CD4-positive, alpha-beta T cell treated with Interleukin-2 at 100 ng/mL for 4 hours (primary cell): Measurements from ENCODE around the gene DVL2.

ENCODE experiments used
- DNase-seq: peaks from one replicate; pipeline ENCODE4 v3.0.0-alpha.2; 2020; ENCODE audit warnings: low spot score

DVL2 gene

DNA sequence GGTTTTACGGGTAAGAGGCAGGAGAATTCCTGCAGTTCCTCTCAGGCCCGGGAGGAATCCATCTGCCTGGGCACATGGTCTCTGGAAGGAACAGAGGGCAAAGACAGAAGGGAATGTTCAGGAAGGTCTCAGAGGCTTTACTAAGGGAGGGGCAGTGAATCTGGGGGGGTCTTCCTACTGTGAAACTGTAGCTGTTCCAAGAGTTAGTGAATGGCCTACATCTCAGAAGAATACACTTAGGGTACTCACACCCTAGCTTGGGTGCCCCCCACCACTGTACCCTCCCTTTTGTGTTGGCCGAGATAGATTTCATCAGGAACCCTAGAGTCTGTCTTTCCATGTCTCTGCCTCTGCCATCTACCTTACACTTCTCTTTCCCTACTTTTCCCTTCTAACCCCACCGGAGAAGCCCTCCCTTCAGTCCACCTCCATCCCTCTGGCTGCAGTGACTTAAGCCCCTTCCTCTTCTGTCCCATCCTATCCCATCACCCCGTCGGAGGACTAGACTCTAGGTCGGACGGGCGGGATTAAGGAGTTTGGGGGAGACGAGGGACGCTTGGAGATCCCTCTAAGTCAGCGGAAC, 15.0 kb downstream of the DVL2 start:
- no peak for DNase-seq

GRCh38 chr17:7218758-7219157, 15.6 kb downstream of the DVL2 start:
- DNase-seq: no peak

- no peak for DNase-seq
Observed at GRCh38 chr17:7218166-7218565, 16.2 kb downstream of the DVL2 start.

DNA sequence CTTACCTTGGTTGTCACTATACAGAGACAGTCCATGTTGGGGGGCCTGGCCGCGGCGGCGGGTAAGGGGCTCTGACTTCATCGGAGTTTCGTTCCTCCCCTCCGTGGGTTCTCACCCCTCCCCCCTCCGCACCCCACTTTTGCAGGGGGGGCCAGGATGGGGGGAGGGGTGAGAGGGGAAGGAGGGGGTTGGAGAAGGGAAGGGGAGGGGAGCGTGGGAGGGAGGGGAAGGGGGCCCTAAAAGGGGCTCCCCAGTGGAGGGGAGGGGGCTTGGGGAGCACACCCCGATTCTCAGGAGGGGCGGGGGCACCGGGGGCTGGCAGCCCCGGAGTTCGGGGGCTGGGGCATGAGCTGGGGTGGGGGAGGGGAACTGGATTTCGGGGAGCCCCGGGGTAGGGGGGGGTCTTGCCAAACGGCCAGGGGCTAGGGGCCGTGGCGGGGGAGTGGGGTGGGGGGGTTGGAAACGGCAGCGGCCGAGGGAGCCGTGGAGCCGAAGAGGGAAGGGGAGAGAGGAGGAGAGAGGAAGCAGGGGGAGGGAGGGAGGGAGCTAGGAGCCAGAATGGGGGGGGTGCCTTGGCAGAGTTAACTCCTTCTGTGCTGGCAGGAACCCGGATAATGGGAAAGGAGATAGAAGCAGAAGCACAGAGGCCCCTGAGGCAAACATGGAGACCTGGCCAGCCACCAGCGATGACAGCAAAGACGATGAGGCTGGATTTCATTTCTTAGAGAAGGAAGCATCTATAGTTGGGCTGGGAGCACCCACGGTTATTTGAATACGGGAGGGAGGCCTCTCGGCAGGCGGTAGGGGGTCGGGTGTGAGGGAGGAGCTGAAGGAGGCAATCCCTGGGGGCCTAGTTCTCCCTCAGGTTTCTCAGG, 17.0 kb downstream of the DVL2 start:
- DNase-seq: no peak

GRCh38 chr17:7216242-7217112, 17.8 kb downstream of the DVL2 start:
- no peak for DNase-seq

GRCh38 chr17:7215652-7216180, 18.6 kb downstream of the DVL2 start:
- no peak for DNase-seq

DNA sequence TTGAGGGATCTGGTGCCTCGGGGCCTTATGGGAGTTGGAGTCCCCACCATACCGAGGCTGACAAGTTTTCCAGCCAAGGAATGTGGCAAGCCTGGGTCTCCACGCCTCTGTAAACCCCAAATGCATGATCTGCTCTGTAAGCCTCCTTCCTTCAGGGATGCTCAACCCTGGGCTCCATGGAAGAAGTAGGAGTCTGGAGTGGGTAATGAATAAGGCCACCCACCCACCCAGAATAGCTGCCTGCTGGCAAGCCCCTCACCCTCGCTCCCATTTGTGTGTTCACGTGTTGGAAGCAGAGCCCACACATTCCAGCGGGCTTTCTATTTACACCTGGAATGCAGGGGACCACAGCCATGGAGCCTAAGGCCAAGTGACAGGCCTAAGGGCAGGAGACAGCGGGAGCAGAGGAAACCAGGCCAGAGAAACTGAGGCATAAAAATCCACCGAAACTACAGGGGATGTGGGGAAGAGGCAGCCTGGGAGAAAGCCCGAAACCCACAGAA, 19.1 kb downstream of the DVL2 start:
- DNase-seq: no peak

DNA sequence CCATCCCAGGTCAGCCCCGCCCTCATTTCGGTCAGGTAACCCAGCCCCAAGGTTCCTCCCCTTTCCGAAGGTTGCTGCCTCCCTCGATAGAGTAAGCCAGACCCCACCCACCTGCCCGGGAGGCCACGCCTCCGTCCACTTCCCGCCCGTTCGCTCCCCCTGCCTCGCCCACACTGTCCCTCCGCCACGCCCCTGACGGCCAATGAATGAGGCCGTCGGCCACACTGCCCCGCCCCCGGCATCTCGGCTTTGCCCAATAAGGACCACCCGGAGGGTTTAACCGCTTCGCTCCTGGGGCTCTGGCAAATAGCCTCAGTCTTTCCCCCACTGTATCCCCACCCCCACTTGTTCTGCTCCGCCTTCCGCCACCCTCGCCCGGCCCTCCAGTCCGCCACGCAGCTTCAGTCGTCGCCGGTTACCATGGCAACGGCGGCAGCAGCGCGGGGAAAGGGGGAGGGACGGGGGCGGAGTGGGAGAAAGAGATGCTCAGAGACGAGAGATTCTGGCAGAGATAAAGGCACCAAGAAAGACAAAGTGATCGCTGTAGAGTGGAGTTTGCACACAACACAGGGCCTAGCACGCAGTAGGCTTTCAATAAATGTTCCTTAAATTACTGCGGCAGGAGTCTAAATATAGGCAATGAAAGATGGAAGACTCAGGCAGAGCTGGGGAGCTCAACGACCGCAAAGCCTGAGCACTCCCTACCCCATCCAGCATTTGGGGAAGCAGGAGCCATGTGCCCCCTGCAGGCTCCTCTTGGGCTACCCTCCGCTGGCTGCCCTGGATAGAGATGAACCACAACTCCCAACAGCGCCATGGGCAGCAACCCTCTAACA, 19.8 kb downstream of the DVL2 start:
- DNase-seq: peak; percentile 100

DNA sequence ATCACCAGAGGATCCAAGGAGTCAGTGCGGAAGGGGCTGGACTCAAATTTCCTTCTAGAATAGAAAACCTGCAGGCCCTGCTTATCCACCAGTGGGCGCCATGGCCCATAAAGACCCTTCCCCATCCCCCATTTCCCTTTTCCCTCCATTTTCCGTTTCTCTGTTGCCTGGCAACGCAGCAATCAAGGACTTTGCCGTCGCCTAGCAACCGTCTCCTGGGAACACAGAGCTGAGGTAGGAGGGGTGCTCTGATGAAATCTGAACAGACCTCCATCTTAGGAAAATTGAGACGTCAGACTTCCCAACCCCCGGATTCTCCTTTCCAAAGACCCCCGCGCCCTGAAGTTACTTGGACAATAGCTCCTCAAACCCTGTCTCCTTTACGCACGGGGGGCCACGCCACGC, 20.4 kb downstream of the DVL2 start:
- DNase-seq: peak; percentile 87

GRCh38 chr17:7211491-7212273, 22.6 kb downstream of the DVL2 start:
- DNase-seq: no peak

- no peak for DNase-seq
Observed at GRCh38 chr17:7208754-7209460, 25.4 kb downstream of the DVL2 start.

- no peak for DNase-seq
Observed at GRCh38 chr17:7208027-7208571, 26.2 kb downstream of the DVL2 start.

GRCh38 chr17:7207120-7208001, 27.0 kb downstream of the DVL2 start:
- DNase-seq: no peak

DNA sequence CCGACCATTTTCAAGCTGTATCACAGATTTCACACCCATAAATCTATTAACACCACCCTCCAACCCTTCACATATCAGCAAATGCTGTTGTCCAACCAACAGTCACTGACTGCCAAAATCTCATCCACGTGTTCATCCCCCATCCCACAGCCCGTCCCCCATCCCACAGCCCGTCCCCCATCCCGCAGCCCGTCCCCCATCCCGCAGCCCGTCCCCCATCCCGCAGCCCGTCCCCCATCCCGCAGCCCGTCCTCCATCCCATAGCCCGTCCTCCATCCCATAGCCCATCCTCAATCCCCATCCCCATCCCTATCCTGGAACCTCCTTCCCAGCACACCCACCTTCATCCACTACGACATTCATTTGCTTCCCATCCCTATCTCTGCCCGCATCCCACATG, 28.8 kb downstream of the DVL2 start:
- DNase-seq: no peak

DNA sequence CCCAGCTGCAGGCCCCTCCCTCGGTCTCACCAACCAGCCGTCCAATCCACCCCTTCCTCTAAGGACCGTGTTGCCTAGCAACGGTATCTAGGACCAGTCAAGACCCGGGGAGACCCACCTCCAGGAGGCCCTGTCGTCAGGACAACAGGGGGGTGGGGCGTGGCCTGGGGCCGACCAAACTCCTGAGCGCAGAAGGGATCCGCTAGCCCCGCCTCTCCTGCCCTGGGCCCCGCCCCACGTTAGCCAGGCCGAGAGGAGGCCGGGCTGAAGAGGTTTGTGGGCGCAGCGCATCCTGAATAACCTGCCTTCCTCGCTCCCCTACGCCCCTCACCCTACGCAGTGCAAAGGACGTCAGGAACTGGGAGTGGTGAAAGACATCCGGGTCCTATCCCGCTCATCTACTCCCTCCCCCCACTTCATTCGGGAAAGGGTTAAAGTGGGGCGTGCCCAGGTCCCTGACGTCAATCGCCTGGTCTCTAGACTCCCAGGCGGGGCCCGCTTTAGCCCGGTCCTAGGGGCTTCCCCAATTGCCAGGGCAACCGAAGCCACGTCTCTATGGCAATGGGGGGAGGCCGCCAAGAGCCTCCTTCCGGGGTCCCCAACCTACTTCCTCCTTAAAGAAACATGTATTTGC, 29.4 kb downstream of the DVL2 start:
- peak; percentile 98 for DNase-seq

DNA sequence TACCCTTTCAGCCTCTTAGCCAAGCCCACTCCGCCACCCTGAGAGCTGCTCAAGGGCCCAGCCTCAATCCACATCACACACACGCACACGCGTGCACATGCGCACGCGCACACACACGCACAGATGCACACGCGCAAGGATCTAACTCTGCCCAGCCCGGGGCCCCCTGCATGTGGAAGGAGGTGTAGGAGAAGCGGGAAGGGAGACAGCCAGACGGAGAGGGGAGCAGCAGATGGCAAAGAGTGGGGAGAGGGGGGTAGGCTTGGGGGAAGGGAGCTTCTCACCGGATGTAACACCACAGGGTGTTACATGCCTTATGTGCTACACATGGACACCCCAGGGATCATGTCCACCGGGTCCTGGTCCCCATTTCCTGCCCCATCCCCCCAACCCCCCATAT, 30.0 kb downstream of the DVL2 start:
- no peak for DNase-seq

- DNase-seq: no peak
Observed at GRCh38 chr17:7203391-7203790, 30.9 kb downstream of the DVL2 start.
